ENCODE results near the gene UBE2M. TPM values are rescaled to one million over a fixed set of nuclear protein-coding genes. Genes with fewer than 3 reads are reported as not detected.
"Not testable (repeated sequence)": the region's sequence is repeated elsewhere in the genome, so short reads cannot be mapped to it uniquely, and the experiment has no call there.

UBE2M gene
- total RNA-seq, 4 donors from 2014 or later: 19.4 to 26.2 (median 23.3) TPM

DNA sequence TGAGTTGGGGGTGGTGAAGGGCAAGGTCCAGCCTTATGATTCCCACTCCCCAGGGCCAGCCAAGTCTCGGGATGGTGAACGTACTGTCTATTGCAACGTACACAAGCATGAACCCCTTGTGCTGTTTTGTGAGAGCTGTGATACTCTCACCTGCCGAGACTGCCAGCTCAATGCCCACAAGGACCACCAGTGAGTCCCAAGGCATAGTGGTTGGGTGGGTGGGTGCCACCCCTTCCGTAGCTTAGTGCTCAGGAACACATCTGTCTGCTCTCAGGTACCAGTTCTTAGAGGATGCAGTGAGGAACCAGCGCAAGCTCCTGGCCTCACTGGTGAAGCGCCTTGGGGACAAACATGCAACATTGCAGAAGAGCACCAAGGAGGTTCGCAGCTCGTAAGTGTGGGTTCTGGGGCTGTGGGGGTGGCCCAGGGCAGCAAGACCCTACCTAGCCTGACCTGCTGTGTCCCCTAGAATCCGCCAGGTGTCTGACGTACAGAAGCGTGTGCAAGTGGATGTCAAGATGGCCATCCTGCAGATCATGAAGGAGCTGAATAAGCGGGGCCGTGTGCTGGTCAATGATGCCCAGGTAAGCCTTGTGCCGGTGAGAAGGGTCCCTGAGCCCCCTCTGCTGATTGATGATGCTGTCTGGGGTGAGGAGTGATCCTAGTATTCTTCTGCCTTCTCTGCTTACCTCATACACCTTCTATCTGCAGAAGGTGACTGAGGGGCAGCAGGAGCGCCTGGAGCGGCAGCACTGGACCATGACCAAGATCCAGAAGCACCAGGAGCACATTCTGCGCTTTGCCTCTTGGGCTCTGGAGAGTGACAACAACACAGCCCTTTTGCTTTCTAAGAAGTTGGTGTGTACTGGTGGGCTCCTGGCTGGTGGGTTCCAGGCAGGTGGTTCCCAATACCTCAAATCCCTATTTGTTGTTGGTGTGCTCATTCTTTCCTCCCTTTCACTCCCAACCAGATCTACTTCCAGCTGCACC is 10.8 kb downstream of the UBE2M start:
- TF ChIP-seq, protein P1, sequence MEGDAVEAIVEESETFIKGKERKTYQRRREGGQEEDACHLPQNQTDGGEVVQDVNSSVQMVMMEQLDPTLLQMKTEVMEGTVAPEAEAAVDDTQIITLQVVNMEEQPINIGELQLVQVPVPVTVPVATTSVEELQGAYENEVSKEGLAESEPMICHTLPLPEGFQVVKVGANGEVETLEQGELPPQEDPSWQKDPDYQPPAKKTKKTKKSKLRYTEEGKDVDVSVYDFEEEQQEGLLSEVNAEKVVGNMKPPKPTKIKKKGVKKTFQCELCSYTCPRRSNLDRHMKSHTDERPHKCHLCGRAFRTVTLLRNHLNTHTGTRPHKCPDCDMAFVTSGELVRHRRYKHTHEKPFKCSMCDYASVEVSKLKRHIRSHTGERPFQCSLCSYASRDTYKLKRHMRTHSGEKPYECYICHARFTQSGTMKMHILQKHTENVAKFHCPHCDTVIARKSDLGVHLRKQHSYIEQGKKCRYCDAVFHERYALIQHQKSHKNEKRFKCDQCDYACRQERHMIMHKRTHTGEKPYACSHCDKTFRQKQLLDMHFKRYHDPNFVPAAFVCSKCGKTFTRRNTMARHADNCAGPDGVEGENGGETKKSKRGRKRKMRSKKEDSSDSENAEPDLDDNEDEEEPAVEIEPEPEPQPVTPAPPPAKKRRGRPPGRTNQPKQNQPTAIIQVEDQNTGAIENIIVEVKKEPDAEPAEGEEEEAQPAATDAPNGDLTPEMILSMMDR (IDR thresholded peaks at IDR 0.05): no peak
- DNase-seq (ENCODE audit: low spot score) (no peak), ATAC-seq (ENCODE audit: low FRiP score) (no peak)

DNA sequence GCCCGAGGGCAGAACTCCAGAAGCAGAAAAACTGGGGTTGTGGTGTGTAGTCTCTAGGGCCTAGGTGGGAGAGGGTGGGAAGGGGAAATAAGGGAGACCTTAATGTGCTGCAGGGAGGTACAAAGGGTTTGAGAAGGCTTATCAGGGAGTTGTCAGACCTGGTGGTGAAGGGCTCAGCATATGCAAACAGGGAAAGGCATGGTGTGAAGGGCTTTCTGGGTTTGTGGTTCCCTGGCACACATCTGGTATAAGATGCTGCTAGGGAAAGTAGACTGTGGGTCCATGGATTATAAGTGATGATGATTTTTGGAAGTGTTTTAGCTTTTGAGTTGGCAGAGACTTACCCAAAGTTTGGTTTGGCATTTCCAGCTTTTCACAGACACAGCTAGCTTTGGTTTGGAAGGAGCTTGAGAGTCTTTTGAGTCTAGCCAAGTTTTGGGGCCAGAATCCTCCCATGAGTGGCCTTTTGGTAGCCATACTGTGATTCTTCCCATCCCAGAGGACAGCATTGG is 12.3 kb downstream of the UBE2M start:
- TF ChIP-seq, protein P1 (IDR thresholded peaks at IDR 0.05): no peak
- ATAC-seq (ENCODE audit: low FRiP score) (no peak), DNase-seq (ENCODE audit: low spot score) (no peak)

DNA sequence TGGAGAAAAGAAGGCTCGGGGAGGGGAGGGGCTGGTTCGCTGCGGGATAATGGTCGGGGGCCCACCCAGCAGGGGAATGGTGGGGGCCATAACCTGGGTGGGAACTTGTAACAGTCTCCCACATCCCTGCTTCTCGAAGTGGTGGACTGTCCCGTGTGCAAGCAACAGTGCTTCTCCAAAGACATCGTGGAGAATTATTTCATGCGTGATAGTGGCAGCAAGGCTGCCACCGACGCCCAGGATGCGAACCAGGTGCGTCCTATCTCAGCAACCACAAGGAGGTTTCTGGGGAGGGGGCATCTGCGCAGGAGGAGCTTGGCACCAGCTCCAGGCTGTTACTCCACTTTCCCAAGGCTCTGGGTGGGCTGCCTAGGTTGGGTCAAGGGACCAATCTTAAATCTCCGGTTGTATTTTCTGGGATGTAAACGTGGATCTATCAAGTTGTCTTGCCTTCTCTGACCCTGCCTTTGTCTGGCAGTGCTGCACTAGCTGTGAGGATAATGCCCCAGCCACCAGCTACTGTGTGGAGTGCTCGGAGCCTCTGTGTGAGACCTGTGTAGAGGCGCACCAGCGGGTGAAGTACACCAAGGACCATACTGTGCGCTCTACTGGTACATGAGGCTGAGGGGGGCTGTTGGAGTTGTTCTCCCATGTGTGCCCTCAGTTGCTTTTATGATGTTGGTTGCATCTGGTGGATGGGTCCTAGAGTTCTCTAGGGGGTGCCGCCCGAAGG is 13.0 kb downstream of the UBE2M start:
- TF ChIP-seq, protein P1 (IDR thresholded peaks at IDR 0.05): no peak
- DNase-seq (ENCODE audit: low spot score) (no peak), ATAC-seq (ENCODE audit: low FRiP score) (no peak)

DNA sequence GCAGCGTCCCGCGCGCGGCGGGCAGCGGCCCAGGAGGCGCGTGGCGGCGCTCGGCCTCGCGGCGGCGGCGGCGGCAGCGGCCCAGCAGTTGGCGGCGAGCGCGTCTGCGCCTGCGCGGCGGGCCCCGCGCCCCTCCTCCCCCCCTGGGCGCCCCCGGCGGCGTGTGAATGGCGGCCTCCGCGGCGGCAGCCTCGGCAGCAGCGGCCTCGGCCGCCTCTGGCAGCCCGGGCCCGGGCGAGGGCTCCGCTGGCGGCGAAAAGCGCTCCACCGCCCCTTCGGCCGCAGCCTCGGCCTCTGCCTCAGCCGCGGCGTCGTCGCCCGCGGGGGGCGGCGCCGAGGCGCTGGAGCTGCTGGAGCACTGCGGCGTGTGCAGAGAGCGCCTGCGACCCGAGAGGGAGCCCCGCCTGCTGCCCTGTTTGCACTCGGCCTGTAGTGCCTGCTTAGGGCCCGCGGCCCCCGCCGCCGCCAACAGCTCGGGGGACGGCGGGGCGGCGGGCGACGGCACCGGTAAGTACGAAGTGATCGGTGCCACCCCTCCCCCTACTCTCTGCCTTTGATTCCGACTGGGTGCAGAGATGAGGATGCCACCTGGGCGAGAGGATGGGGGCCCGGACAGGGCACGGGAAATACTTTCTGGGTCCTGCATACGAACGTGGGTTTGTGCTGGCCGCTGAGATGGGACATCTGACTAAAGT is 13.7 kb downstream of the UBE2M start:
- DNase-seq (ENCODE audit: low spot score) (no peak), ATAC-seq (ENCODE audit: low FRiP score) (peak; percentile 56)
- TF ChIP-seq, protein P1 (IDR thresholded peaks at IDR 0.05): no peak

DNA sequence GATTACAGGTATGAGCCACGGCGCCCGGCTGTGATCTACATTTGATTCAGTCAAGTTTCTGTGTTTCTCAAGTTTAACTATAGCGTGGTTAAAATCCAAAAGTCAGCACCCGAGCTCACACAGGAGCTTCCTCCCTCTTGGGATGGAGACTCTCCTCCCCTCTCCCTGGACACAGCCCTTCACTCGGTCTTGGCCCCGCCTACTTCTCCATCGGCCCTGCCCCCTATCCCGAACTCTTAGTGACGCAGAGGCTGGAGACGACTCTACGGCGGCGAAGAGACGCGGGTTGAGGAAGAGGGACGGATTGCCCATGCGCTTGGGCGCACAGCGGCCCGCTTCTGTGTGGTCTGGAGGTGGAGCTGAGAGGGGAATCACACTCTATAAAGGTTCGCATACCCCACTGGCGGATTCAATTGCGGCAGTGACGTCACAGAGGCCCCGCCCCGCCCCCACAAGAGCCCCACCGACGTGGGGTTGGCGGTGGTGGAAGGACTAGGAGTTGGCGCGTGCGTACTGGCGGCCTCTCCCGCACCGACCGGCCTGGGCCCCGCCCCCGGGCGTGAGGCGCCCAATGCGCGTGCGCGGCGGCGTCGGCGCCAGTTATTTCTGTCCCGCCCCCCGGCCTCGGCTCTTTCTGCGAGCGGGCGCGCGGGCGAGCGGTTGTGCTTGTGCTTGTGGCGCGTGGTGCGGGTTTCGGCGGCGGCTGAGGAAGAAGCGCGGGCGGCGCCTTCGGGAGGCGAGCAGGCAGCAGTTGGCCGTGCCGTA is 14.4 kb downstream of the UBE2M start, which contains the start of gene TRIM28:
TRIM28 (plus strand) TSS at position 239 of the 765 bp plus-strand sequence. CDS start 694 bp downstream, outside the sequence.
- ATAC-seq (ENCODE audit: low FRiP score): peak; percentile 98
- TF ChIP-seq, protein P1 (IDR thresholded peaks at IDR 0.05): no peak
- peak; percentile 99 for DNase-seq (ENCODE audit: low spot score)

DNA sequence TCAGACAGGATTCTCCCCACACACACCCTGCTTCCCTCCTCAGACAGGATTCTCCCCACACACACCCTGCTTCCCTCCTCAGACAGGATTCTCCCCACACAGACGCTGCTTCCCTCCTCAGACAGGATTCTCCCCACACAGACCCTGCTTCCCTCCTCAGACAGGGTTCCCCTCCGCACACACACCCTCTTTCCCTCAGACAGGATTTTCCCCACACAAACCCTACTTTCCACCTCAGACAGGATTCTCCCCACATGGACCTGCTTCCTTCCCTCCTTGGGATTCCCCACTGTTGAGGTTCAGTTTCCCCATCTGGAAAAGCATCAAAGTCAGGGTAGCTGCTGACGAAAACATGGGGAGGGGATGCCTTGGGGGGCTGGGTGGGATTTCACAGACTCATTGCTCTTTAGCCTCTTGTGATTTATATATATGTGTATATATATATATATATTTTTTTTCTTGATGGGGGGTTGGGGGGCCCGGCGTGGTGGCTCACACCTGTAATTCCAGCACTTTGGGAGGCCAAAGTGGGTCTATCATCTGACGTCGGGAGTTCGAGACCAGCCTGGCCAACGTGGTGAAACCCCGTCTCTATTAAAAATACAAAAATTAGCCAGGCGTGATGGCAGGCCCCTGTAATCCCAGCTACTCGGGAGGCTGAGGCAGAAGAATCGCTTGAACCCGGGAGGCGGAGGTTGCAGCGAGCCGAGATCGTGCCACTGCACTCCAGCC is 15.6 kb downstream of the UBE2M start:
- DNase-seq (ENCODE audit: low spot score); ATAC-seq (ENCODE audit: low FRiP score): not testable (repeated sequence)

DNA sequence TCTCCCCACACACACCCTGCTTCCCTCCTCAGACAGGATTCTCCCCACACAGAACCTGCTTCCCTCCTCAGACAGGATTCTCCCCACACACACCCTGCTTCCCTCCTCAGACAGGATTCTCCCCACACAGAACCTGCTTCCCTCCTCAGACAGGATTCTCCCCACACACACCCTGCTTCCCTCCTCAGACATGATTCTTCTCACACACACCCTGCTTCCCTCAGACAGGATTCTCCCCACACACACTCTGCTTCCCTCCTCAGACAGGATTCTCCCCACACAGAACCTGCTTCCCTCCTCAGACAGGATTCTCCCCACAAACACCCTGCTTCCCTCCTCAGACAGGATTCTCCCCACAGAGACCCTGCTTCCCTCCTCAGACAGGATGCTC is 19.2 kb downstream of the UBE2M start:
- DNase-seq (ENCODE audit: low spot score); ATAC-seq (ENCODE audit: low FRiP score): not testable (repeated sequence)
